ENCODE measurements around the gene AEBP2.

DNA sequence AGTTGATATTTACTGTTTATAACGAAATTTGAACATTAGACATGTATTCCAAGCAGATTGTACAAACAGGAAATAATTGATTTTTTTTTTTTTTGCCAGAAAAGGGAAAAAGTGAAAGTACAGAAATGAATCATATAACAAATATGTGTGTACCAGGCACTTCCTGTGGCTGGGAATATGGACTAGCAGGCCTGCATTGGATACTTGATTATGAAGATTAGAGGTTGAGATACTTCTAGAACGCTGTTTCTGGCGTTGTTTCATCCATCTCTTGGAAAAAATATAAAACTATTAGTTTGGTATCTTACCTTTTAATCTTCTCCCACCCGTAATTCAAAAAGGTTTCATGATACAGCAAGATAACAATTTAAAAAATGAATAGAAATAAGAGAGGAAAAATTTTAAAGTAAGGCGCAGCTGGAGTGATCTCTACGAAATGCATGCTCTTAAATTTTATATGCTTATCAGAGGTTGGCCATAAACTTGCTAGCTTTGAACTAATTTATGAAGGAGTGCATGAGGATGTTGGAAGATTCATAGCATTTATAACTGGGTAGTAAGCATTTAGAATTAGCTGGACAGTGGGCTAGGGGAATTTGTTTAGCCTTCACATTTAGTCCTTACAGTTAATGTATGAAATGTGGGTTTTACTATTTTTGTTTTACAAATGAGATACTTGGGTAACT is 90.8 kb downstream of the AEBP2 start:
- TF ChIP-seq POLR2AphosphoS5 (IDR thresholded peaks at IDR 0.05; ENCODE audit: insufficient read depth, low read depth, low read length) (peak; percentile 64), JUN (IDR thresholded peaks at IDR 0.05; ENCODE audit: borderline replicate concordance, insufficient read depth, insufficient read length, low read depth) (peak; percentile 84), EZH2 (IDR thresholded peaks at IDR 0.05; ENCODE audit: borderline replicate concordance, low read depth, low read length, severe bottlenecking) (no peak), POLR2A (IDR thresholded peaks at IDR 0.05; ENCODE audit: low read depth, low read length) (peak; percentile 50)
- TF ChIP-seq, protein P1, sequence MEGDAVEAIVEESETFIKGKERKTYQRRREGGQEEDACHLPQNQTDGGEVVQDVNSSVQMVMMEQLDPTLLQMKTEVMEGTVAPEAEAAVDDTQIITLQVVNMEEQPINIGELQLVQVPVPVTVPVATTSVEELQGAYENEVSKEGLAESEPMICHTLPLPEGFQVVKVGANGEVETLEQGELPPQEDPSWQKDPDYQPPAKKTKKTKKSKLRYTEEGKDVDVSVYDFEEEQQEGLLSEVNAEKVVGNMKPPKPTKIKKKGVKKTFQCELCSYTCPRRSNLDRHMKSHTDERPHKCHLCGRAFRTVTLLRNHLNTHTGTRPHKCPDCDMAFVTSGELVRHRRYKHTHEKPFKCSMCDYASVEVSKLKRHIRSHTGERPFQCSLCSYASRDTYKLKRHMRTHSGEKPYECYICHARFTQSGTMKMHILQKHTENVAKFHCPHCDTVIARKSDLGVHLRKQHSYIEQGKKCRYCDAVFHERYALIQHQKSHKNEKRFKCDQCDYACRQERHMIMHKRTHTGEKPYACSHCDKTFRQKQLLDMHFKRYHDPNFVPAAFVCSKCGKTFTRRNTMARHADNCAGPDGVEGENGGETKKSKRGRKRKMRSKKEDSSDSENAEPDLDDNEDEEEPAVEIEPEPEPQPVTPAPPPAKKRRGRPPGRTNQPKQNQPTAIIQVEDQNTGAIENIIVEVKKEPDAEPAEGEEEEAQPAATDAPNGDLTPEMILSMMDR (IDR thresholded peaks at IDR 0.05; ENCODE audit: extremely low read depth in 1 of 2, insufficient read depth in 1 of 2, low read depth in 1 of 2, low read length in 2 of 2) = no peak

All from endothelial cell of umbilical vein (primary cell).